HL-60 (cell line): ENCODE data around the gene AP1B1.

Source experiments
- DNase-seq, 2 experiments: peaks; one replicate each; pipeline ENCODE4 v3.0.0-alpha.2; 2010 to 2020; ENCODE audit warnings: low read depth in 1 of 2, low spot score in 1 of 2
- H3K27ac ChIP-seq: fragments of 250-450 bp; sonication (Bioruptor Pico); replicated peaks from 2 replicates; pipeline ENCODE4 v1.5.1; 2020; ENCODE audit warnings: mild to moderate bottlenecking, moderate library complexity
- H3K27me3 ChIP-seq: fragments of 250-450 bp; sonication (Bioruptor Pico); 2 replicates; pipeline ENCODE4 v1.5.1; 2021; ENCODE audit warnings: mild to moderate bottlenecking, moderate library complexity; ENCODE audit not compliant: insufficient read depth, poor library complexity, severe bottlenecking
- H3K4me3 ChIP-seq: replicated peaks from 2 replicates; pipeline ENCODE4 v1.5.1; 2011; ENCODE audit warnings: mild to moderate bottlenecking, control low read depth, low read length; ENCODE audit not compliant: insufficient read depth
- GABPA ChIP-seq: IDR thresholded peaks from 2 replicates; pipeline ENCODE4 v1.6.1; 2012; ENCODE audit warnings: low read depth
- POLR2AphosphoS5 ChIP-seq: IDR thresholded peaks from 2 replicates; pipeline ENCODE4 v1.6.1; 2012; ENCODE audit warnings: low read depth
- SPI1 ChIP-seq: IDR thresholded peaks from 2 replicates; pipeline ENCODE4 v1.6.1; 2012; ENCODE audit warnings: low read depth, mild to moderate bottlenecking, borderline replicate concordance
- TF ChIP-seq, protein P1 (sequence below): IDR thresholded peaks from 2 replicates; pipeline ENCODE4 v1.6.1; 2012; ENCODE audit warnings: low read depth; ENCODE audit not compliant: insufficient replicate concordance
- TF ChIP-seq, protein P2 (sequence below): IDR thresholded peaks from one replicate; pipeline ENCODE4 v1.5.1; 2011; ENCODE audit warnings: low read length, control low read depth, inconsistent platforms; ENCODE audit not compliant: insufficient read depth

The AP1B1 gene

DNA sequence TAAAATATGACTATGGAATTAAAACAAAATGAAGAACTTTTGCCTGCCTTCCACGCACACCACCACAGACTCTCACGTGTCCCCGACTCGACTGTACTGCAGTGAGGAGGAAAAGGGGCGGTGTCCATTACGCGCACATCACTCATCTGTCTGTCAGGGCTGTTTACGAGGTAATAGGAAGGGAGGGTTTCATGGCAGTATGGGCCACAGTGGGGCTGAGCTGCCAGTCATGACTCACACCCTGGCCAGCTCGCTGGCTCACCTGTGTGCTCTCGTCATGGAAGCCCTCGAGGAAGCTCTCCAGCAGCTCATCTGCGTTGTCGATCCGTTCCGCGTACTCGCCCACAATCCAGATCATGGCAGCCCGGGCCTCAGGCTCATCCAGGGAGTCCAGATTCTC is 39.4 kb downstream of the AP1B1 start:
- no peaks in the 10 kb centered on the region for H3K27me3 ChIP-seq
- H3K27ac ChIP-seq: no peak overlapping the region
- TF ChIP-seq, protein P1, sequence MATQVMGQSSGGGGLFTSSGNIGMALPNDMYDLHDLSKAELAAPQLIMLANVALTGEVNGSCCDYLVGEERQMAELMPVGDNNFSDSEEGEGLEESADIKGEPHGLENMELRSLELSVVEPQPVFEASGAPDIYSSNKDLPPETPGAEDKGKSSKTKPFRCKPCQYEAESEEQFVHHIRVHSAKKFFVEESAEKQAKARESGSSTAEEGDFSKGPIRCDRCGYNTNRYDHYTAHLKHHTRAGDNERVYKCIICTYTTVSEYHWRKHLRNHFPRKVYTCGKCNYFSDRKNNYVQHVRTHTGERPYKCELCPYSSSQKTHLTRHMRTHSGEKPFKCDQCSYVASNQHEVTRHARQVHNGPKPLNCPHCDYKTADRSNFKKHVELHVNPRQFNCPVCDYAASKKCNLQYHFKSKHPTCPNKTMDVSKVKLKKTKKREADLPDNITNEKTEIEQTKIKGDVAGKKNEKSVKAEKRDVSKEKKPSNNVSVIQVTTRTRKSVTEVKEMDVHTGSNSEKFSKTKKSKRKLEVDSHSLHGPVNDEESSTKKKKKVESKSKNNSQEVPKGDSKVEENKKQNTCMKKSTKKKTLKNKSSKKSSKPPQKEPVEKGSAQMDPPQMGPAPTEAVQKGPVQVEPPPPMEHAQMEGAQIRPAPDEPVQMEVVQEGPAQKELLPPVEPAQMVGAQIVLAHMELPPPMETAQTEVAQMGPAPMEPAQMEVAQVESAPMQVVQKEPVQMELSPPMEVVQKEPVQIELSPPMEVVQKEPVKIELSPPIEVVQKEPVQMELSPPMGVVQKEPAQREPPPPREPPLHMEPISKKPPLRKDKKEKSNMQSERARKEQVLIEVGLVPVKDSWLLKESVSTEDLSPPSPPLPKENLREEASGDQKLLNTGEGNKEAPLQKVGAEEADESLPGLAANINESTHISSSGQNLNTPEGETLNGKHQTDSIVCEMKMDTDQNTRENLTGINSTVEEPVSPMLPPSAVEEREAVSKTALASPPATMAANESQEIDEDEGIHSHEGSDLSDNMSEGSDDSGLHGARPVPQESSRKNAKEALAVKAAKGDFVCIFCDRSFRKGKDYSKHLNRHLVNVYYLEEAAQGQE: no peak
- TF ChIP-seq, protein P2, sequence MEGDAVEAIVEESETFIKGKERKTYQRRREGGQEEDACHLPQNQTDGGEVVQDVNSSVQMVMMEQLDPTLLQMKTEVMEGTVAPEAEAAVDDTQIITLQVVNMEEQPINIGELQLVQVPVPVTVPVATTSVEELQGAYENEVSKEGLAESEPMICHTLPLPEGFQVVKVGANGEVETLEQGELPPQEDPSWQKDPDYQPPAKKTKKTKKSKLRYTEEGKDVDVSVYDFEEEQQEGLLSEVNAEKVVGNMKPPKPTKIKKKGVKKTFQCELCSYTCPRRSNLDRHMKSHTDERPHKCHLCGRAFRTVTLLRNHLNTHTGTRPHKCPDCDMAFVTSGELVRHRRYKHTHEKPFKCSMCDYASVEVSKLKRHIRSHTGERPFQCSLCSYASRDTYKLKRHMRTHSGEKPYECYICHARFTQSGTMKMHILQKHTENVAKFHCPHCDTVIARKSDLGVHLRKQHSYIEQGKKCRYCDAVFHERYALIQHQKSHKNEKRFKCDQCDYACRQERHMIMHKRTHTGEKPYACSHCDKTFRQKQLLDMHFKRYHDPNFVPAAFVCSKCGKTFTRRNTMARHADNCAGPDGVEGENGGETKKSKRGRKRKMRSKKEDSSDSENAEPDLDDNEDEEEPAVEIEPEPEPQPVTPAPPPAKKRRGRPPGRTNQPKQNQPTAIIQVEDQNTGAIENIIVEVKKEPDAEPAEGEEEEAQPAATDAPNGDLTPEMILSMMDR: no peak
- TF ChIP-seq SPI1 (no peak), POLR2AphosphoS5 (no peak), GABPA (no peak)
- no peak overlapping the region for H3K4me3 ChIP-seq
- no peak for DNase-seq

DNA sequence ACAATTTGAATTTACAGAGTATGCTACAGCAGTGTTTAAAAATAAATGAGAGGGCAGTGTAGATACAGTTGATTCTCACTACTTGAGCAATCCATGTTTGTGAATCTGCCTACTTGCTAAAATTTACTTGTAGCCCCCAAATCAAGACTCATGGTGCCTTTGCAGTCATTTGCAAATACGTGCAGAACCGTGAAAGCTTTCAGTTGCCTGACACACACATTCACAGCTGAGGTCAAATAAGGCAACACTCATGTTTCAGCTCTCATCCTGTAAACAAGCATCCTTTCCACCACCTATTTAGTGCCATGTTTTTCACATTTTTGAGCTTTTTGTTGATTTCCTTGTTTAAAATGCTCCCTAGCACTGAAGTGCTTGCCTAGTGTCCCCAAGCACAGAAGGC is 40.3 kb downstream of the AP1B1 start:
- Histone ChIP-seq H3K4me3 (no peak overlapping the region), H3K27ac (no peak overlapping the region), H3K27me3 (no peaks in the 10 kb centered on the region)
- DNase-seq: no peak
- TF ChIP-seq, protein P2: no peak
- TF ChIP-seq GABPA (no peak), POLR2AphosphoS5 (no peak), SPI1 (no peak)
- TF ChIP-seq, protein P1: no peak

DNA sequence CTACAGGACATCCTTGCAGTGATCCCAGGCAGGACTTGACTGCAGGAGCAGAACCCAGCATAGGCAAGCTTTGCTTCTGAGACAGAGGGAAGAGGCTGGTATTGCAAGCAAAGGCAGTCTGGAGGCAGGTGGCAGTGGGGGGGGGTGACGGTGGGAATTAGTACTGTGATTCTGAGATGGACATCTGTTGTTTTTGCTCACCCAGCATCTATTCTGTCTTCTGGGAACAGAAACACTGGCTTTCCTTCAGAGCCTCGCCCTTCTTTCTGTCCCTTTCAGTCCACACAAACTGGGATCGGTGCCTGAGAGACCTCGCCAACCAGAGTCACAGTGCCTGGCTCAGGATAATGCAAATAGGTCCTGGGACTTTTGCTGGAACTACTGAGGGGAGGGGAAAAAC is 41.7 kb downstream of the AP1B1 start:
- no peak overlapping the region for H3K27ac ChIP-seq
- no peak overlapping the region for H3K4me3 ChIP-seq
- no peaks in the 10 kb centered on the region for H3K27me3 ChIP-seq
- no peak for DNase-seq
- TF ChIP-seq POLR2AphosphoS5: no peak
- TF ChIP-seq, protein P1: no peak
- TF ChIP-seq GABPA: no peak
- TF ChIP-seq, protein P2: no peak
- no peak for TF ChIP-seq SPI1
